Stimulated activated CD8-positive, alpha-beta memory T cell treated with anti-CD3 and anti-CD28 coated beads, Interleukin-4, amount 100 ng/mL, for 4 hours (primary cell): Measurements from ENCODE around the gene SHB.
"Not testable (repeated sequence)": the region's sequence is repeated elsewhere in the genome, so short reads cannot be mapped to it uniquely, and the experiment has no call there.

Source experiments
- DNase-seq, 2 donors: peaks; one replicate each; pipeline ENCODE4 v3.0.0-alpha.2; 2020; ENCODE audit warnings: low read depth in 2 of 2, low spot score in 1 of 2

The SHB gene

GRCh38 chr9:38063363-38063707 lies 5.7 kb downstream of the SHB start:
- no peak for DNase-seq

GRCh38 chr9:38062498-38063362 lies 6.3 kb downstream of the SHB start:
- DNase-seq: no peak

- no peak for DNase-seq
Measured at GRCh38 chr9:38062106-38062497, 6.9 kb downstream of the SHB start.

- DNase-seq: no peak
Measured at GRCh38 chr9:38061326-38061977, 7.6 kb downstream of the SHB start.

- no peak for DNase-seq
Measured at GRCh38 chr9:38060681-38061080, 8.3 kb downstream of the SHB start.

GRCh38 chr9:38059233-38059936 lies 9.6 kb downstream of the SHB start:
- DNase-seq: no peak

- no peak for DNase-seq
Measured at GRCh38 chr9:38058452-38059232, 10.4 kb downstream of the SHB start.

- no peak for DNase-seq
Measured at GRCh38 chr9:38057416-38058195, 11.4 kb downstream of the SHB start.

- no peak for DNase-seq
Measured at GRCh38 chr9:38054653-38055052, 14.4 kb downstream of the SHB start.

GRCh38 chr9:38053697-38054461 lies 15.1 kb downstream of the SHB start:
- no peak for DNase-seq

GRCh38 chr9:38051780-38052546 lies 17.1 kb downstream of the SHB start:
- DNase-seq: no peak

GRCh38 chr9:38048316-38048969 lies 20.6 kb downstream of the SHB start:
- DNase-seq: no peak

- DNase-seq: no peak
Measured at GRCh38 chr9:38047301-38048251, 21.5 kb downstream of the SHB start.

- DNase-seq: no peak
Measured at GRCh38 chr9:38046661-38047300, 22.2 kb downstream of the SHB start.

- DNase-seq: not testable (repeated sequence)
Measured at GRCh38 chr9:38045939-38046338, 23.1 kb downstream of the SHB start.

- no peak for DNase-seq
Measured at GRCh38 chr9:38044706-38045105, 24.3 kb downstream of the SHB start.
